Endothelial cell of umbilical vein (primary cell): ENCODE data around the gene ATXN1. TPM values are rescaled to one million over a fixed set of nuclear protein-coding genes. Genes with fewer than 3 reads are reported as not detected.

ENCODE experiments used
- BruUV-seq: library from RNA; stranded (reverse); fragments of 400-500 nt; replicated peaks from 2 replicates; lab custom pipeline; 2021; lab: Mats Ljungman, UMichigan
- CTCF ChIA-PET: fragments of 300-600, 350-600 bp; sonication (Branson Sonifier 250); formaldehyde crosslinking; loops from one replicate; lab custom pipeline; 2021; ENCODE audit warnings: antibody characterized with exemption, inconsistent platforms; lab: Charles Lee
- POLR2A ChIA-PET: fragments of 300-600, 350-600 bp; sonication (Branson Sonifier 250); formaldehyde crosslinking; loops from one replicate; lab custom pipeline; 2021; ENCODE audit warnings: antibody characterized with exemption, inconsistent platforms; lab: Charles Lee
- DNase-seq: peaks from one replicate; pipeline ENCODE4 v3.0.0-alpha.2; 2011; ENCODE audit warnings: low read depth, low spot score
- FAIRE-seq: peaks from 2 replicates; lab custom pipeline; 2011; peaks lifted over from hg19 to GRCh38; lab: Jason Lieb, UNC
- H2AFZ ChIP-seq: 2 replicates; pipeline ENCODE4 v1.6.0; 2012; ENCODE audit warnings: low read depth, low read length, control low read depth, inconsistent platforms
- H3K27ac ChIP-seq: 2 replicates; pipeline ENCODE4 v1.5.1; 2011; ENCODE audit warnings: low read depth, mild to moderate bottlenecking, control low read depth, low read length, moderate library complexity; ENCODE audit not compliant: insufficient read depth
- H3K27me3 ChIP-seq, 2 experiments: 2 replicates each; pipeline versions ENCODE4 v1.6.0 to v1.6.1; 2011; ENCODE audit warnings: low read length in 2 of 2, mixed read lengths in 1 of 2; ENCODE audit not compliant: control insufficient read depth in 2 of 2, insufficient read depth in 2 of 2
- H3K36me3 ChIP-seq, 2 experiments: 2 replicates in 1 of 2; 3 replicates in 1 of 2; pipeline ENCODE4 v1.5.1; 2011; ENCODE audit warnings: low read length in 2 of 2, mild to moderate bottlenecking in 1 of 2, moderate library complexity in 1 of 2; ENCODE audit not compliant: control insufficient read depth in 2 of 2, insufficient read depth in 2 of 2; ENCODE audit errors: extremely low read depth in 1 of 2
- H3K4me1 ChIP-seq: 3 replicates; pipeline ENCODE4 v1.5.1; 2011; ENCODE audit warnings: mild to moderate bottlenecking, low read length; ENCODE audit not compliant: control insufficient read depth, insufficient read depth; ENCODE audit errors: extremely low read depth
- H3K4me2 ChIP-seq: 2 replicates; pipeline ENCODE4 v1.6.1; 2011; ENCODE audit warnings: low read length, control low read depth, mixed read lengths; ENCODE audit not compliant: insufficient read depth
- H3K4me3 ChIP-seq, 3 experiments: fragments of 200-600 bp in 1 of 3; sonication (generic), shearing (Covaris generic) in 1 of 3; replicated peaks in 1 of 3; 2 replicates each; pipeline ENCODE4 v1.5.1; 2011 to 2016; ENCODE audit warnings: control low read depth in 3 of 3, low read length in 3 of 3, mild to moderate bottlenecking in 2 of 3, inconsistent platforms in 1 of 3, low read depth in 1 of 3, moderate library complexity in 1 of 3; ENCODE audit not compliant: insufficient read depth in 1 of 3
- H3K79me2 ChIP-seq: 2 replicates; pipeline ENCODE4 v1.6.0; 2012; ENCODE audit warnings: low read length, inconsistent platforms; ENCODE audit not compliant: control insufficient read depth, insufficient read depth
- H3K9ac ChIP-seq: replicated peaks from 2 replicates; pipeline ENCODE3; 2011; ENCODE audit warnings: low read length, control low read depth; ENCODE audit not compliant: insufficient read depth; ENCODE audit errors: extremely low read depth
- H3K9me1 ChIP-seq: replicated peaks from 3 replicates; pipeline ENCODE4 v1.6.0; 2011; ENCODE audit warnings: mild to moderate bottlenecking, low read length; ENCODE audit not compliant: control insufficient read depth, insufficient read depth; ENCODE audit errors: extremely low read depth
- H3K9me3 ChIP-seq: replicated peaks from 2 replicates; pipeline ENCODE4 v1.5.1; 2012; ENCODE audit warnings: low read length, inconsistent platforms; ENCODE audit not compliant: control insufficient read depth, insufficient read depth
- H4K20me1 ChIP-seq: replicated peaks from 2 replicates; pipeline ENCODE3; 2011; ENCODE audit warnings: mild to moderate bottlenecking, low read length; ENCODE audit not compliant: control insufficient read depth, insufficient read depth; ENCODE audit errors: extremely low read depth
- CTCF ChIP-seq, 2 donors: IDR thresholded peaks; 1 replicate in 1 of 2; 2 replicates in 1 of 2; pipeline ENCODE4 v1.5.1; 2011; ENCODE audit warnings: low read length in 2 of 2, mild to moderate bottlenecking in 2 of 2, moderate library complexity in 2 of 2, control low read depth in 1 of 2, inconsistent platforms in 1 of 2, low read depth in 1 of 2; ENCODE audit not compliant: insufficient read depth in 1 of 2; ENCODE audit errors: extremely low read depth in 1 of 2
- EZH2 ChIP-seq: IDR thresholded peaks from 2 replicates; pipeline ENCODE4 v1.6.1; 2012; ENCODE audit warnings: borderline replicate concordance, low read depth, mild to moderate bottlenecking, moderate library complexity, low read length, inconsistent platforms; ENCODE audit not compliant: severe bottlenecking
- GATA2 ChIP-seq: IDR thresholded peaks from 2 replicates; pipeline ENCODE4 v1.7.0; 2011; ENCODE audit warnings: low read depth, mild to moderate bottlenecking, moderate library complexity, mixed read lengths, low read length; ENCODE audit not compliant: insufficient read length, insufficient read depth
- POLR2A ChIP-seq: IDR thresholded peaks from 2 replicates; pipeline ENCODE4 v1.6.1; 2012; ENCODE audit warnings: low read depth, mild to moderate bottlenecking, control low read depth, low read length
- dilution Hi-C: fragments of 300-500 bp; cut with MboI; formaldehyde crosslinking; loops from one replicate; pipeline ENCODE4 v1.15.0; 2019; ENCODE audit warnings: low sequenced_read_pairs; ENCODE audit not compliant: extremely low pct_ligation_motif_present
- intact Hi-C: fragments of 100-400 bp; cut with micrococcal nuclease; formaldehyde crosslinking; loops from one replicate; pipeline ENCODE4 v1.10.0; 2022
- polyA plus RNA-seq, 4 experiments: library from polyadenylated mRNA; depleted of rRNA in 3 of 4; stranded (reverse) in 3 of 4; unstranded in 1 of 4; fragments of >200 nt; gene quantifications; 2 replicates each; pipeline versions ENCODE4 v1.2.1 to v1.2.3, GENCODE V29; 2011 to 2012; ENCODE audit warnings: missing spikeins in 1 of 4
- total RNA-seq: library from RNA; stranded (reverse); gene quantifications from 2 replicates; pipeline ENCODE4 v1.2.3, GENCODE V29; 2021
- TF ChIP-seq, protein P1 (sequence below): IDR thresholded peaks from 2 replicates; pipeline ENCODE4 v1.6.1; 2011; ENCODE audit not compliant: insufficient read depth, insufficient read length

Gene ATXN1
- total and polyA plus RNA-seq, 2 donors (not counting 3 experiments of a cell fraction or from before 2014, with no cell fraction given), result 16.4 to 33.0 TPM

DNA sequence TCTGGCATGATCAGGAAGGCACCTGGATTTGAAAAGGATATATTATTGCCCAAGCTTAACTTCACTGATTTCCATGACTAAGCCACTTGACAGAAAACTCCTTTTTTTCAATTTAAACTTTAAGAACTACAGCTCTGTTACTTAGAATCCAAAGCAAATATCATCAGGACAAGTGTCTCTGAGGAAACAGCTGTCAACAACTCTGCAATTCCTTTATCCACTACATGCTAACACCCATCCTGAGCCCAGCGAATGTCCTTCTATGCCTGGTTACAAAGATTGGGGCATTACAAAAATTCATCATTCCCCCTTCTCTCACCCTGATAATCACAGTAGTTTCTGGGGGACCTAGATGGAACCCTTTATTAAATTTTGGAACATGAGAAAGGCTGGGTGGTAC lies 386.1 kb downstream of the ATXN1 start:
- Histone ChIP-seq H2AFZ (no peak overlapping the region), H3K79me2 (no peaks in the 10 kb centered on the region), H3K27ac (no peak overlapping the region), H3K4me2 (no peak overlapping the region), H3K4me3 (no peak overlapping the region), H3K4me1 (peaks cover 7% of the 10 kb centered on the region), H3K27me3 (no peaks in the 10 kb centered on the region), H3K9me1 (no peaks in the 10 kb centered on the region), H4K20me1 (no peaks in the 10 kb centered on the region), H3K9me3 (no peaks in the 10 kb centered on the region), H3K9ac (no peak overlapping the region), H3K36me3 (no peaks in the 10 kb centered on the region)
- no TSS peak for BruUV-seq
- CTCF ChIA-PET, result interaction anchor here (1.0 to 1.3 kb wide), 2 partner anchors 36 to 43 kb away, joined by 3 to 4 read pairs; no protein-coding TSS in a partner anchor
- TF ChIP-seq EZH2, result no peak
- dilution Hi-C loops, result no loop called here
- FAIRE-seq (no peak), DNase-seq (no peak)
- POLR2A ChIA-PET, result no interaction called here
- intact Hi-C loops, result no loop called here

DNA sequence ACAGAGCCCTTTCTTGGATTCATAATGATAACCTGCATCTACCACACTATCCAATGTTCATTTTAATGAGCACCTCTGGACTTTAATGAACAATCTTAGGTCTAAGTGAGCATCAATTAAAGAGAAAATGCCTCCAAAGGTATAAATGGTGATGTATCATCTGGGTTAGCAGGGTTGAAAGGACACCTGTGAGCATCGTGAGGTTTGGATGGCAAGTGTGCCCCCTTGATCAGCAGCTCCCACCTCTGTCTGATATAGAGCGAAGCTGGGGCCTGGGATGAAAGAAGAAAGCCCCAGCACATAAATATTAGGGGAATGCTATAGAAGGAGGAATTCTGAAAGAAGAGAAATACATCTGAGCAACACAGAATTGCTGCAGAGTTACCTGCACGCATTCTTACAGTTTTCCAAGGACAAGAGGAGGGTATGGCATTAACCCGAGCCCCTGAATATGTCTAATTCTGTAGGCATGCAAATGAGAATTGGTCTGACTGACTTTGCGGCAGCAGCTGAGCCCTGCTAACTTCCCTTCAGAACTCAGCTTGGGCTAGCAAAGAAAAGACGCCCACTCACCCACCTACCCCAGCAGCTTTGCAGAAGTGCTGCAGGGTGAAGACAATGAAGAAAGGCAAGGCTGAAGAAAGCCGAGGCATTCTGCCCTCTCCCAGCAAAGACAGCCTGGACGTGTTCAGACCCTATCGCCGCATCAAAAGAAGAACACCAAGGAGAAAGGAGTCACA lies 386.6 kb downstream of the ATXN1 start:
- dilution Hi-C loops, result no loop called here
- no TSS peak for BruUV-seq
- H3K27ac ChIP-seq, result no peak overlapping the region

More for the DNA sequence above, 386.6 kb downstream of the ATXN1 start:
- intact Hi-C loops, result no loop called here
- no peaks in the 10 kb centered on the region for H3K36me3 ChIP-seq
- POLR2A ChIA-PET, result no interaction called here
- FAIRE-seq (no peak), DNase-seq (no peak)
- no peak overlapping the region for H2AFZ ChIP-seq
- peaks cover 7% of the 10 kb centered on the region for H3K4me1 ChIP-seq
- H3K9me3 ChIP-seq, result no peaks in the 10 kb centered on the region
- H3K27me3 ChIP-seq, result no peaks in the 10 kb centered on the region
- TF ChIP-seq CTCF (IDR thresholded peaks at IDR 0.05; ENCODE audit: extremely low read depth in 1 of 2, insufficient read depth in 1 of 2, low read depth in 1 of 2, low read length in 2 of 2) (no peak), GATA2 (no peak), POLR2A (no peak)
- TF ChIP-seq, protein P1, sequence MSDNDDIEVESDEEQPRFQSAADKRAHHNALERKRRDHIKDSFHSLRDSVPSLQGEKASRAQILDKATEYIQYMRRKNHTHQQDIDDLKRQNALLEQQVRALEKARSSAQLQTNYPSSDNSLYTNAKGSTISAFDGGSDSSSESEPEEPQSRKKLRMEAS, result no peak
- H3K4me2 ChIP-seq, result no peak overlapping the region
- CTCF ChIA-PET, result interaction anchor here (1.0 kb wide), 2 partner anchors 15 to 36 kb away, joined by 3 read pairs; no protein-coding TSS in a partner anchor
- no peak overlapping the region for H3K4me3 ChIP-seq
- H3K9me1 ChIP-seq, result no peaks in the 10 kb centered on the region
- H3K9ac ChIP-seq, result no peak overlapping the region
- H4K20me1 ChIP-seq, result no peaks in the 10 kb centered on the region
- no peaks in the 10 kb centered on the region for H3K79me2 ChIP-seq
